Glutamatergic neuron (in vitro differentiated cells): ENCODE data around the gene TYROBP. TPM values are rescaled to one million over a fixed set of nuclear protein-coding genes. Genes with fewer than 3 reads are reported as not detected.

Experiments used
- DNase-seq: peaks from one replicate; pipeline ENCODE4 v3.0.0; 2022
- H3K27ac Mint-ChIP-seq: one replicate; pipeline ENCODE4 v1.8.0; 2020; ENCODE audit warnings: mild to moderate bottlenecking, mixed read lengths, inconsistent platforms; ENCODE audit not compliant: unreplicated experiment
- H3K27me3 Mint-ChIP-seq: one replicate; pipeline ENCODE4 v1.8.0; 2020; ENCODE audit warnings: mild to moderate bottlenecking, moderate library complexity, mixed read lengths, inconsistent platforms; ENCODE audit not compliant: unreplicated experiment
- H3K36me3 Mint-ChIP-seq: one replicate; pipeline ENCODE4 v1.8.0; 2020; ENCODE audit warnings: mild to moderate bottlenecking, mixed read lengths, inconsistent platforms; ENCODE audit not compliant: unreplicated experiment
- H3K4me1 Mint-ChIP-seq: one replicate; pipeline ENCODE4 v1.8.0; 2020; ENCODE audit warnings: mild to moderate bottlenecking, low read depth, mixed read lengths, inconsistent platforms; ENCODE audit not compliant: unreplicated experiment
- H3K4me3 Mint-ChIP-seq: one replicate; pipeline ENCODE4 v1.8.0; 2020; ENCODE audit warnings: mild to moderate bottlenecking, mixed read lengths, inconsistent platforms; ENCODE audit not compliant: unreplicated experiment
- H3K9me3 Mint-ChIP-seq: one replicate; pipeline ENCODE4 v1.8.0; 2020; ENCODE audit warnings: mild to moderate bottlenecking, moderate library complexity, mixed read lengths, inconsistent platforms; ENCODE audit not compliant: unreplicated experiment
- CTCF ChIP-seq: fragments of 200-600 bp; sonication (generic); IDR thresholded peaks from one replicate; pipeline ENCODE4 v1.5.0; 2021; ENCODE audit not compliant: partially characterized antibody, unreplicated experiment
- total RNA-seq: library from RNA; stranded (reverse); fragmentation: NEBNext Ultra II Directional; extraction: Animal tissue kit (Norgen Biotek cat#: 25700); gene quantifications from one replicate; pipeline ENCODE4 v1.2.1, GENCODE V29; 2021; ENCODE audit not compliant: unreplicated experiment

The TYROBP gene
- total RNA-seq, 1 donor from 2014 or later, result not detected

- no peak overlapping the region for H3K27ac Mint-ChIP-seq
- H3K27me3 Mint-ChIP-seq, result peaks cover 13% of the 10 kb centered on the region
Measured at GRCh38 chr19:35940839-35941238, 32.7 kb upstream of the TYROBP start.

GRCh38 chr19:35940078-35940775, 32.1 kb upstream of the TYROBP start:
- no peak for TF ChIP-seq CTCF
- peaks cover 16% of the 10 kb centered on the region for H3K4me1 Mint-ChIP-seq
- H3K4me3 Mint-ChIP-seq, result no peak overlapping the region
- H3K36me3 Mint-ChIP-seq, result peaks cover 25% of the 10 kb centered on the region
- DNase-seq, result no peak
- H3K27me3 Mint-ChIP-seq, result peaks cover 8% of the 10 kb centered on the region
- H3K27ac Mint-ChIP-seq, result no peak overlapping the region
- peaks cover 14% of the 10 kb centered on the region for H3K9me3 Mint-ChIP-seq

More at GRCh38 chr19:35940839-35941238, 32.7 kb upstream of the TYROBP start:
- no peak for DNase-seq
- peaks cover 15% of the 10 kb centered on the region for H3K9me3 Mint-ChIP-seq
- TF ChIP-seq CTCF, result no peak
- H3K4me3 Mint-ChIP-seq, result peak overlapping the region; percentile 21
- H3K36me3 Mint-ChIP-seq, result peaks cover 25% of the 10 kb centered on the region
- peaks cover 16% of the 10 kb centered on the region for H3K4me1 Mint-ChIP-seq

DNA sequence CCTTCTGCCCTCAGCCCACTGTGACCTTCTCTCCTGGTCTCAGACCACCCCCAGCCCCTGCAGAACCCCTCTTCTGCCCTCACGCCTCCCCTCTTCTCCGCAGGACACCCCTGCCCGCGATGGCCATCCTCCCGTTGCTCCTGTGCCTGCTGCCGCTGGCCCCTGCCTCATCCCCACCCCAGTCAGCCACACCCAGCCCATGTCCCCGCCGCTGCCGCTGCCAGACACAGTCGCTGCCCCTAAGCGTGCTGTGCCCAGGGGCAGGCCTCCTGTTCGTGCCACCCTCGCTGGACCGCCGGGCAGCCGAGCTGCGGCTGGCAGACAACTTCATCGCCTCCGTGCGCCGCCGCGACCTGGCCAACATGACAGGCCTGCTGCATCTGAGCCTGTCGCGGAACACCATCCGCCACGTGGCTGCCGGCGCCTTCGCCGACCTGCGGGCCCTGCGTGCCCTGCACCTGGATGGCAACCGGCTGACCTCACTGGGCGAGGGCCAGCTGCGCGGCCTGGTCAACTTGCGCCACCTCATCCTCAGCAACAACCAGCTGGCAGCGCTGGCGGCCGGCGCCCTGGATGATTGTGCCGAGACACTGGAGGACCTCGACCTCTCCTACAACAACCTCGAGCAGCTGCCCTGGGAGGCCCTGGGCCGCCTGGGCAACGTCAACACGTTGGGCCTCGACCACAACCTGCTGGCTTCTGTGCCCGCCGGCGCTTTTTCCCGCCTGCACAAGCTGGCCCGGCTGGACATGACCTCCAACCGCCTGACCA, 31.4 kb upstream of the TYROBP start:
- H3K4me1 Mint-ChIP-seq, result peaks cover 16% of the 10 kb centered on the region
- DNase-seq, result no peak
- H3K4me3 Mint-ChIP-seq, result no peak overlapping the region
- H3K9me3 Mint-ChIP-seq, result peaks cover 14% of the 10 kb centered on the region
- peaks cover 25% of the 10 kb centered on the region for H3K36me3 Mint-ChIP-seq
- no peak for TF ChIP-seq CTCF
- peaks cover 8% of the 10 kb centered on the region for H3K27me3 Mint-ChIP-seq
- H3K27ac Mint-ChIP-seq, result no peak overlapping the region

- H3K9me3 Mint-ChIP-seq, result peaks cover 14% of the 10 kb centered on the region
Measured at GRCh38 chr19:35938282-35939224, 30.5 kb upstream of the TYROBP start.

More at GRCh38 chr19:35938282-35939224, 30.5 kb upstream of the TYROBP start:
- no peak for DNase-seq
- H3K4me1 Mint-ChIP-seq, result peaks cover 16% of the 10 kb centered on the region
- peak overlapping the region; percentile 71 for H3K27ac Mint-ChIP-seq
- peaks cover 8% of the 10 kb centered on the region for H3K27me3 Mint-ChIP-seq
- TF ChIP-seq CTCF, result no peak
- H3K36me3 Mint-ChIP-seq, result peaks cover 25% of the 10 kb centered on the region
- H3K4me3 Mint-ChIP-seq, result peak overlapping the region; percentile 98
